CD4-positive, alpha-beta T cell treated with Interleukin-4 for 4 hours (primary cell): Measurements from ENCODE around the gene CD302.
"Not testable (repeated sequence)": the region's sequence is repeated elsewhere in the genome, so short reads cannot be mapped to it uniquely, and the experiment has no call there.

ENCODE experiments used
- DNase-seq: peaks from one replicate; pipeline ENCODE4 v3.0.0-alpha.2; 2020

The CD302 gene, protein sequence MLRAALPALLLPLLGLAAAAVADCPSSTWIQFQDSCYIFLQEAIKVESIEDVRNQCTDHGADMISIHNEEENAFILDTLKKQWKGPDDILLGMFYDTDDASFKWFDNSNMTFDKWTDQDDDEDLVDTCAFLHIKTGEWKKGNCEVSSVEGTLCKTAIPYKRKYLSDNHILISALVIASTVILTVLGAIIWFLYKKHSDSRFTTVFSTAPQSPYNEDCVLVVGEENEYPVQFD

DNA sequence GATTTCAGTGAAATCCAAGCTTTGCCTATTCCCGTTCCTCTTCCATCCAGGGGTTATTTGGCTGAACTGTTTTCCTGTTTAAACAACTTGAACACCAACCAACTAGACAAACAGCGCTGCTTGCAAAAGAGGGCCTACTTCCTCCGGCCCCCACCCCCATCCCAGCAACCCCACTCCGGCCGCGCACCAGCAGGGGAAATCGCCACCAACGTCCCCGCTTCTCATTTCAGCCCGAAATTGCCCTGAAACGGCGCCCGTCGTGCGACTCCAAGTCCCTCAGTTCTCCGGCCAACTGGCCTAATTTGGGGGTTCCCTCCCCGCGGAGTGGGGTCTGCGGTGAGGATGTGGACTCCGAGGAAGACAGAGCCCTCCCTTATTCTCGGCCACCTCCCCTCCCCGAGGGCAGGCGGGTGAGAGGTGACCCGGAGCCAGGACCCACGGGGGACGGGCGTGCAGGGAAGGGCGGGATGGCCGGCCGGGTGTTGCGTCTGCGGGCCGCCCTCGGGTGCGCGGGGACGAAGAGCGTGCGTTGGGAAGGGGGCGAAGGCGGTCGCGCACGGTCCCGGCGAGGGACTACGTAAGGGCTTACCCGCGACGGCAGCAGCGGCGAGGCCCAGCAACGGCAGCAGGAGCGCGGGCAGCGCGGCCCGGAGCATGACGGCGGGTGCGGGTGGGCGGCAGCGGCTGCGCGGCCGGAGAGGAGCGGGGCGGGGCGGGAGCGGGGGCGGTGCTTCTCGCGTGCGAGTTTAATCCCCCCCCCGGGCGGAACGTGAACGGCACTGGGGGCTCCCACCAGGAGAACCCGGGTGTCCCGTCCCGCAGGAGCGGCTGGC is at the start of gene CD302:
Gene CD302, minus strand, starts transcription at position 666 of the 833 bp plus-strand sequence. Its CDS starts 10 bp downstream, at position 656.
- no peak for DNase-seq

DNA sequence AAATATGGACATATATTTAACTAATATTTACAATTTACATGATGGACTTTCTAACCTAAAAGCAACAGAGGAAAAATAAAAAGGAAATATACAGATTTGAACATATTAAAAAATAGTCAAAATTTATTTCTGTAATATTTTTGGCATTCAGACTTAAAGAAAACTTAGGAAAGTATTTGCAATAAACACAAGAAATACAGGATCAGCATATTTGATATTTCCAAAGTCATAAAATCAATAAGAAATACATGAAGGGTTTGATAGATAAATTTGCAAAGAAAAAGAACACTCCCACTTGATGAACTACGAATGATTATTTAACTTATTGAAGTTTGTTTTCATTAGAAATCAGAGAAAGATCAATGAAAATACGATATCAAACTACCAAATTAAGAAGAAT is 48.6 kb upstream of the CD302 start:
- DNase-seq: no peak

DNA sequence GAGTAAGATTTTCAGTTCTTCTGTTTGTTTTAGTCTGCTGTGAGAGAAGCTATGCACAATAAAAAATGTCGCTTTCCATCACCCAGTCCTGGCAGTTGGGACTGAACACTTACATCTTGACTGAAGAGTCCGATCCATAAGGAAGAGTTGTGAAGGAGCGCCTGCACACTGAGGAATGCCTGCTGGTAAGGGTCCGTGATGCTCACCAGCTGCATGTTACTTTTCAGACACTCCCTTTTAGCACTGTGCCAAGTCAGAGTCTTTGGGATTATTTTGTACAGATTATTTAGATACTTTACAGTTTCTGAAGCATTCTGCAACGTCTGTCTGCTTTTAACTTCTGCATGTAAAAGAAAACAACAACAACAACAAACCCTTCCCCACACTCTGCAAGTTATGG is 42.6 kb upstream of the CD302 start:
- no peak for DNase-seq

DNA sequence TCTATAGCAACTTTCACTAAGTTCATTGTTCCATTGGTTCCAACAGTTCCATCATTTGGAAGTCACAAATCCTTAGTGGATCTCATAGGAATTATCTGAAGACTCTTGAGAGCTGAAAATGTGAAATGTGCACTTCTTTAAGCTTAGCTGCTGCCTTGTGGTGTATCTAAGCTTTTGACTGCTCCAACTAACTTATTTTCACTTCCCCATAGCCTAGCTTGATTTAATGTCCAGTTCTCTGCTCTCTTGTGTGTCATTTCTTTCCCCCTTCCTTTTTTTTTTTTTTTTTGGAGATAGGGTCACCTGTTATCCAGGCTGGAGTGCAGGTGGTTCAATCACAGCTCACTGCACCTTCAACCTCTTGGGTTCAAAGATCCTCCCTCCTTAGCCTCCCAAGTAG is 34.9 kb upstream of the CD302 start:
- no peak for DNase-seq

DNA sequence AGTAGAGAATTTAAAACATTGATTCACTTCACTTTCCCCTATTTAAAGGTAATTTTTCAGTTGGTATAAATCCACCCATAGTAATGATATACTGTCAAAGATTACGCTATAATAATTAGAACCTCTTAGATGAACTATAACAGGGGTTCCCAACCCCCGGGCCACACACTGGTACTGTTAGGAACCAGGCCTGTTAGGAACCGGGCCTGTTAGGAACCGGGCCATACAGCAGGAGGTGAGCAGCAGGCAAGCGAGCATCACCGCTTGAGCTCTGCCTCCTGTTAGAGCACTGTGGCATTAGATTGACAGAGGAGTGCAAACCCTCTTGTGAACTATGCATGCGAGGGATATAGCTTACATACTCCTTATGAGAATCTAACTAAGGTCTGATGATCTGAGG is 34.0 kb upstream of the CD302 start:
- no peak for DNase-seq

DNA sequence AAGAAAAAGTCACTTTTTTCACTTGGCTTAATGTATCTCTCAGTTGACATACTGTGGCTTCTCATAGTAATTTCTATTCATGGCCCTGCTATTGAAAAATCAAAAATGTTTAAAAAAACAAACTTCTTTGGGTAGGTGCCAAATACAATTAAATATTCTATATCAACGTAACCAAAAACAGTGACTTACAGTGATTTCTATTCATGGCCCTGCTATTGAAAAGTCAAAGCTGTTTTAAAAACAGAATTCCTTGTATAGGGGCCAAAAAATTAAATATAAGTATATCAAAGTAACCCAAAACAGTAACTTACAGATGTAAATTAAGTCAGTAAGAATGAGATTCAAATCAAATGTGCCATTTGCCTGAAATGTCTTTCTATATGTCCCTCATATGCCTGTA is 31.4 kb upstream of the CD302 start:
- DNase-seq: no peak

DNA sequence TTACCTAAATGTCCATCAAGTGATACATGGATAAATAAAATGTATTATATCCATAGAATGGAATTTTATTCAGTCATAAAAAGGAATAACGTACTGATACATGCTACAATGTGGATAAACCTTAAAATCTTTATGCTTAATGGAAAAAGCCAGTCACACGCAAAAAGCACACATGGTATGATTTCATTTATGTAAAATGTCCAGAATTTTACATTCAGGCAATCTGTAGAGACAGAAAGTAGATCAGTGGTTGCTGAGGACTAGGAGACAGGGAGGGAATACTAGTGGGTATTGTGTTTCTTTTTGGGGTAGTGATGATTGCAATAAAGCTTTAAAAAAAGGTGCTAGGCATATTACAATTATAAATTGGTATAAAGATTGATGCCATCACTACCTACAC is 30.7 kb upstream of the CD302 start:
- DNase-seq: no peak

DNA sequence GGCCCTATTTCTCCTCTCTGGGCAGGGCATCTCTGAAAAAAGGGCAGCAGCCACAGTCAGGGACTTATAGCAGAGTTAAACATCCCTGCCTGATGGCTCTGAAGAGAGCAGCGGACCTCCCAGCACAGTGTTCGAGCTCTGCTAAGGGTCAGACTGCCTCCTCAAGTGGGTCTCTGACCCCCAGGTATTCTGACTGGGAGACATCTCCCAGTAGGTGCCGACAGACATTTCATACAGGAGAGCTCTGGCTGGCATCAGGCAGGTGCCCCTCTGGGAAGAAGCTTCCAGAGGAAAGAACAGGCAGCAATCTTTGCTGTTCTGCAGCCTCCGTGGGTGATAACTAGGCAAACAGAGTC is 24.4 kb upstream of the CD302 start:
- not testable (repeated sequence) for DNase-seq

DNA sequence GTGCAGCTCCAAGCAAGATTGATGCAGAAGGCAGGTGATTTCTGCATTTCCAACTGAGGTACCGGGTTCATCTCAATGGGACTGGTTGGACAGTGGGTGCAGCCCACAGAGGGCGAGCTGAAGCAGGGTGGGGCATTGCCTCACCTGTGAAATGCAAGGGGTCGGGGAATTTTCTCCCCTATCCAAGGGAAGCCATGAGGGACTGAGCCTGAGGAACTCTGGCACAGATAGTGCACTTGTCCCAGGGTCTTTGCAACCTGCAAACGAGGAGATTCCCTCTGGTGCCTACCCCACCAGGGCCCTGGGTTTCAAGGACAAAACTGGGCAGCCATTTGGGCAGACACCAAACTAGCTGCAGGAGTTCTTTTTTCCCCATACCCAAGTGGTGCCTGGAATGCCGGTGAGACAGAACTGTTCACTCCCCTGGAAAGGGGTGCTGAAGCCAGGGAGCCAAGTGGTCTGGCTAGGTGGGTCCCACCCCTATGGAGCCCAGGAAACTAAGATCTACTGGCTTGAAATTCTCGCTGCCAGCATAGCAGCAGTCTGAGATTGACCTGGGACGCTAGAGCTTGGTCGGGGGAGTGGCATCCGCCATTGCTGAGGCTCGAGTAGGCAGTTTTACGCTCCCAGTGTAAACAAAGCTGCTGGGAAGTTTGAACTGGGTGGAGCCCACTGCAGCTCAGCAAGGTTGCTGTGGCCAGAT is 23.9 kb upstream of the CD302 start:
- DNase-seq: not testable (repeated sequence)

DNA sequence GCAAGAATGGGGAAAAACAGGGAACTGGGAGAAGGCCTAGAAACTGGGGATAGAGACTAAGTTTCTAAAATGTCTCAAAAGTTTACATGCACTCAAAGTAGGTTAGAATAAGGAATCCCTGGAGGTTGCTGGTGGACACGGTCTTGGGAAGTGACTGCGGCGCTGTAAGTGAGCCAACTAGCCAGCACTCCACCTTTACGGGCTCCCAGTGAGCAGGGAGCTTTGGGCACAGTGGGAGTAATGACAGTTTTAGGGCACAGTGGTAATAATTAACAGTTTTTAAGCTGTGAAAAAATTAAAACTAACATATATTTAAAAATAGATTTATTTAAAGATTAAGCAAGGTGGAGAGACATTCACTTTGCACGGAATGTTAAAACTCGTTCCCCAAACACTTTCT is 20.9 kb upstream of the CD302 start:
- DNase-seq: no peak

DNA sequence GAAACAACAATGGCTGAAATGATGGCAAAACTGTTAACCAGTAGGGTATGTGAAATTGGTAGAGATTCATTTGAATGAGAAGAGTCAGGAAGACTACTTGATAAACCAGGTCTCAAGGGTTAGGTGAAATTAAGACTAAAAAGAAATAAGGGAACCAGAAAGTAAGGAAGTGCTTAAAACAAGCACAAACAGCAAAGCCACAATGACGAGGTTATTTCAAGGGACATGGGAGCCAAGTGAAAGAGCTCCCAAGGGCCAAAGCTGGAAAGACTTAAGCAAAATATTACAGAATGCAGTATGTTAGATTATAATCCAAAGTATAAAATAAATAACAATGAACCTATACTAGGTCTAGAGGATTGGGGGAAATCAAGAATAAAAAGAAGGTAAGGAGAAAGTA is 19.3 kb upstream of the CD302 start:
- no peak for DNase-seq

DNA sequence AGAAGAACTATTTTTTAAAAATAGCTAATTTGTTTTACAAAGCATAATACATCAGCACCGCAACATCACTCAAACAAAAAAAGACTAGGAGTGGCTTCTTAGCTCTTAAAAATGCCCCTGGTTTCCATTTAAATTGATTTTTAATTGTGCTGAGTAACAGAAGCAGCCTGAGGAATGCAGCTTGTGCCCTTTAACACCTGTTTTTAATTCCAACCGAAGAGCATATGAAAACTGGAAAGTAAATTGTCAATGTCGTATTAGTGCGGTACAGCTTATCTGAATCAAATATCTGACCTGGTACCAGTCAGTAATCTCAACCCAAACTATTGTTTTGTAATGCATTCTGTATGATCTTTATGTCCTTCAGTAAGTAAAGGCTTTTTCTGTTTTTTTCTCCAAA is 13.2 kb upstream of the CD302 start:
- no peak for DNase-seq

DNA sequence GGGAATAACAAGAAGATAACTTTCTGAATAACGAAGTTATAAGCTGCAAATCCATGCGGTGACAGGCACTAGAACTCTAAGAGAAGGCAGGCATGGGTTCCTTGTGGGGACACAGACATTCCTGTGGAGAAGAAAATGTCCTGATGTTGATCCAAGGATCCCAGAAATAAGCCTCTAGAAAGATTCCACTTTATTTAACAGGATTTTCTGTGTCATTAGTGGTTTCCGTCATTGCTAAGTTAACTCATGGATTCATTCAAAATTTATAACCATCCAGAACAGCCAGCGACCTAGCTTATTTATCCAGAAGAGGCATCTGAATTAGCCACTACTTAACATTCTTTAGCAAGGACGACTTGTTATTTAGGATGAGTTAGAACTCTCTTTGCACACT is 10.0 kb upstream of the CD302 start:
- DNase-seq: no peak

DNA sequence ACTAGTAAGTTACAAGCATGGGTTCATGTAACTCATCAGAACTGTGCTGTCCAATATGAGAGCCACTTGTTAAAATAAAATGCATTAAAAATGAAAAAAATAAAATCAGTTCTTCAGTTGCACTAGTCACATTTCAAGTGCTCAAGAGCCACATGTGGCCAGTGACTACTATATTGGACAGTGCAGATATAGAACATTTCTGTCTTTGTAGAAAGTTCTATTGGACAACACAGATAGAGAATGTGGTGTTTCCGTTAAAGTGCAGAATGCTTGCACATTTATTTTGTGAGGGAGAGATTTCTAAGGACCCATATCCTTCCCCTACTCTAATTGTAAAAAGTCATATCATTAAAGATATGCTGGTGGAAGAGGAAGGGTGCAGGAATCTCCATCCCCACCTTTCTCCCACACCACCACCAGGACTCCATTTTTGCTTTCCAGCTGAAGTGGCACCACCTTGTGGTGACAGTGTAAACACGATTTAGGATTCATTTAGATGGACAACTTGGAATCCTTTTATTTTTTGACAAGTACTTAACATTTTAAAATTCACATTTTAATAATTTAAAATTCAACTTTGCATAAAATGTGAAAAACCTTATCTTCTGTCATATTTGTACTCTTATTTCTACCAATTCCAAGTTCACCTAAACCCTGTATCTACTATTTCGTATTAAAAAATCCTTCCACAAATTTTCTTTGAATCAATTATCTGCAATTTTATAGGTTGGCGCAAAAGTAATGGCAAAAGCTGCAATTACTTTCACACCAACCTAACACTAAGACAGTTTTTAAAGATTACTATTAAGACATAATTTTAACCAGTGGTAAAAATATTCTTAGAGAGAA is 9.4 kb upstream of the CD302 start:
- DNase-seq: no peak

DNA sequence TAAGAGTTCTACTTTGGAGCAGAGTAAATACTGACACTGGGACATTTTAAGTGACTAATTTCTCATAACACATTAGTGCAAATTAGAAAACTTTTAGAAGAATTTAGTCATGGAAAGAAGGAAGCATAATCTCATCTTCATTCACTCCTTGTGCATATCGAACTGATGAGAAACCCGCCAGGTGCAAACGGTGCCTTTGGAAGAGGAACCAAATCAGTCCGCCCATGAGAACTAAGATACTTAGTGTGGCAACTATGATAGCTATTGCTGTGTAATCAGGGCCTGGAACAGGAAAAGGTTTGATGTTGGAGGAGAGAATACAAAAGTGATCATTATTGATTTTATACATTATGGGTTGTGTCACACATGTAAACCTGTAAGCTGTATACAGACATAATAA is 6.9 kb upstream of the CD302 start:
- no peak for DNase-seq

DNA sequence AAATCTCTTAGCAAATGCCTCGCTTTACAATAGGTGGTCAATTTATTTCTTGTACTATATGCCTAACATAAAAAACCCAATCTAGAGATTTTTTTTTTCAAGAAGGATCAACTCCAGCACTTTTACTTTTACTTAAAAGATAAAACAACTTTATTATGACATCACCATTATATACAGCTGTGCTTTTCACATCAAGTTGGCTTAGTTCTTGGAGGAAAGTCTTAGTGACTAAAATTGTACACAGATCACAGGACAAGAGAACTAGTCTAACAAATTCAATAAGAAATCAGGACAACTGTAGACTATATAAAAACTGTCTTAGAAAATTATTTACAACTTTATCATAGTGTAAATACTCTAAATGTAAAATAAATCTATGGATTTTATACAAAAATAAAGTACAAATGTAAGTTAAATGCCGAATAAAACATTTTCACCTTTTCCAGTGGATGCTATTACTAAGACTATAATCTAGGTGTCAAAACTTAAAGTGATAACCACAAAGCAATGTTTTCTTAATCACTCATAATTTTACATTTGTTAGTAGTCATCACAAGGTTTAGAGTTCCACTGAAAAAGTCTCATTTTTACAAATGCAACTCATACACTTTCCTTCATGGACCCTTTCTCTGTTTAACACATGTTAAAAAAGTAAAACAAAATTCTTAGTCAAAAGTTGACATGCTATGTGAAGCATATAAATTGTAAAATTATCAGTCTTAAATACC is 5.4 kb upstream of the CD302 start:
- no peak for DNase-seq

DNA sequence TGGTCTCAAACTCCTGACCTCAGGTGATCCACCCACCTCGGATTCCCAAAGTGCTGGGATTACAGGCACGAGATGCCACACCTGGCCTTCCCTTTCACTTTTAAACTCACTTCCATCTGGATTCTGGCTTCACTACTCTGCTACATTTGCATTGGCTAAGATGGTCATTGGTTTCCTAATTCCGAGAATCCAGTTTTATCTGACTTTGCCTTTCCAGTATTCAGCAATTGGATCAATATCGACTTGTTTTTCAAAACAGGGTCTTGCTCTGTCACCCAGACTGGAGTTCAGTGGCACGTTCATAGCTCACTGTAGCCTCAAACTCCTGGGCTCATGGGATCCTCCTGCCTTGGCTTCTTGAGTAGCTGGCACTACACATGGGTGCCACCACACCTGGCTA is 4.7 kb upstream of the CD302 start:
- no peak for DNase-seq

DNA sequence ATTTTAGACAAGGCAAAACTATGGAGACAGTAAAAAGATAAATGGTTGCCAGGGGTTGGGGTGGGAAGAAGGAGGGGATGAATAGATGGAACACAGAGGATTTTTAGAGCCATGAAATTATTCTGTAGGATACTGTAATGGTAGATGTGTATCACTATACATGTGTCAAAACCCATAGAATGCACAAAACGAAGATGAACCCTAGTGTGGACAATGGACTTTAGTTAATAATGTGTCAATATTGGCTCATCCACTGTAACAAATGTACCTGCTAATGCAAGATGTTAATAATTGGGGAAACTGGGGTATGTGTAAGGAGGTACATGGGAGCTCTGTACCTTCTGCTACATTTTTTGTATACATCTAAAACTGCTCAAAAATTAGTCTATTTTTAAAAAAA is 1.8 kb upstream of the CD302 start:
- DNase-seq: no peak

DNA sequence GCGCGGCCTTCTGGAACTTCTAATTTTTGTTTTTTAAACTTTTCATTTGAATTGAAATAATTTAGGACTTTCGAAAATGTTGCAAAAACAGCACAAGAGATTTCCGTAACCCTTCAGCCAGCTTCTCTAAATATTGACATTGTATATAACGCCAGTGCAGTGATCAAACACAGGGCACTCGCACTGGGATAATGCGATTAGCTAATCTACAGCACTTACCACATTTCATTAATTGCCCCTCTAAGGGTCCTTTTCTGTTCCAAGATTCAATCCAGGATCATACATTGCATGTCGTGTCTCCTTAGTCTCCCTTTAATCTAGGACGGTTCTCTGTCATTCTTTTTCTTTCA is 343 bp upstream of the CD302 start:
- no peak for DNase-seq

DNA sequence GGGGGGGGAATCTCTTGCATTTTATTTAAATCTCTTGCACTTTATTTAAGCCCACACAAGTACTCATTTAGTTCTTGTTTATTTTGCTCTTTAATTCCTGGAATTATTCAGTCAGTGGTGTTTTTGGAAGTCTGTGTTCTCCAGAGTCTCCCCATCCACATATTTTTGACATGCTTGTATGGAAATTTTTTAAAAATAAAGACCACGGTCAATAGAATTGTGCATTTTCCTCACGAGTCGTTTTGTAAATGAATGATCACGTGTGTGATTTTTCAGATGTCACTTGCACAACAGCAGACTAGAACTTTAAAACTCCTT is 824 bp downstream of the CD302 start:
- DNase-seq: no peak

DNA sequence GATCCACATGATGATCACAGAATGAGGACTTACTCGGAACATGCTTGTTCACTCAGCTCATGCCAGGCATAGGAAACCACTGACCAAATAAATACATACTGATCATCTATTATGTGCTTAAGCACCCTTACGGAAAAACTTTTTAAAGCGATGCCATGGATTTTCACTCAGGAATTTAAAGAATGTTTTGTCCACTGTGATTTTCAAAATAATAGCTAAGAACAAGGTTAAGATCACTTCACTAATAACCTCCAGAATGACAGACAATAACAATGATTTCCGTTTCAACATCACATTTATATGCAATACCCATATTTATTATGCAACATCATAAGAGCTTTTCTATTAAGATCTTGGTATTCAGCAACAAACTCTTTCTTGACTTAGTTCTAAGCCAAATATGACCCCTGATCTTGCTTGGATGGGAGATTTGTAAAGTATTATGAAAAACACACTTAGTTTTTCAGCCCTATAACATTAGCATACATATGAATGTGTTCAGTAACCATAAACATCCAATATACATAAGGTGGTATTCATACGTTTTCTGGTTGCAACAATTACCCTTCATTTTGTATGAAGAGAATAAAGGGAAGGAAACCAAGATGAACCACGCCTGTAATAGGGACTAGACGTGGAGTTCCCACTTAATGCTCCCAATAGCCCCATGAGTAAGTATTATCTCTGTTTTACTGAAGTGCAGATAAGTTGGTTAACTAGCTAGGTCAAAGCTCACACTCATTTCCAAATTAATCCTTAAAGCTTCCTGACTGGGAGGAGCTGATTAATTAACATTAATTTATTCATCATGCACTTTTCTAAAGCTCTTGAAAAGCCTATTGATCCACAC is 1.9 kb downstream of the CD302 start:
- no peak for DNase-seq

DNA sequence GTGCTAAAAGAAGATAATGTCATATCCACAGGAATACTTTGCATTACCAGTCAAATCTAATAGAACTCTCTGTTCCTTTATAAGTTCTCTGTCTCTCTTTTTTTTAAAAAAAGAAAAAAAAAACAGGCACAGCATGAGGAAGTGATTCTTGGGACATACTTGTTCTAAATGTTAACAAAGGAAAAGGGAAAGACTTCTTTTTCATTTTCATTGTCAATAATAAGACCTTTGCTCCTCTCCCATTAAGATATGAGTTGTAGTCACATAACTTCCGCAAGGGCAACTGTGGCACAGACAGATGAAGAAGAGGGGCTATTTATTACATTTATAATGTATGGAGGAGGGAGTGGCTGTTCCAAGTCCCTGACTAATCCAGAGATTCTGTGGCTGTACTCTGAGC is 4.7 kb downstream of the CD302 start:
- no peak for DNase-seq
